HepG2 (cell line): Measurements from ENCODE around the gene RASSF7. TPM values are rescaled to one million over a fixed set of nuclear protein-coding genes. Genes with fewer than 3 reads are reported as not detected.
A peak's percentile ranks its signal among the peaks of the same experiment; 100 is the strongest.

ENCODE experiments used
- GFI1 ChIP-seq: sonication (generic); formaldehyde crosslinking; IDR thresholded peaks from 2 replicates; pipeline ENCODE4 v1.5.0; 2020; ENCODE audit warnings: missing genetic modification reagents, mild to moderate bottlenecking, borderline replicate concordance
- HES4 ChIP-seq: sonication (generic); formaldehyde crosslinking; IDR thresholded peaks from 2 replicates; pipeline ENCODE4 v1.9.0; 2021; ENCODE audit warnings: mild to moderate bottlenecking, missing genetic modification reagents, borderline replicate concordance
- HNF4G ChIP-seq, 2 experiments: sonication (generic) in 1 of 2; formaldehyde crosslinking in 1 of 2; IDR thresholded peaks; 2 replicates each; pipeline versions ENCODE4 v1.4.0 to v1.6.1; 2011 to 2020; ENCODE audit warnings: borderline replicate concordance in 2 of 2, low read depth in 2 of 2, mild to moderate bottlenecking in 2 of 2, low read length in 1 of 2, missing genetic modification reagents in 1 of 2, moderate library complexity in 1 of 2
- HOXD1 ChIP-seq: sonication (generic); formaldehyde crosslinking; IDR thresholded peaks from 2 replicates; pipeline ENCODE4 v1.5.0; 2020; ENCODE audit warnings: missing genetic modification reagents
- KAT7 ChIP-seq: IDR thresholded peaks from 2 replicates; pipeline ENCODE4 v1.6.1; 2018; ENCODE audit warnings: borderline replicate concordance, missing compliant biosample characterization
- PHF21A ChIP-seq: sonication (generic); formaldehyde crosslinking; IDR thresholded peaks from 2 replicates; pipeline ENCODE4 v1.5.0; 2020; ENCODE audit warnings: mild to moderate bottlenecking, missing genetic modification reagents
- RARA ChIP-seq: IDR thresholded peaks from 2 replicates; pipeline ENCODE4 v1.6.1; 2016; ENCODE audit warnings: missing genetic modification reagents, missing compliant biosample characterization
- SOX6 ChIP-seq, 2 experiments: fragments of 450-650 bp in 1 of 2; sonication (generic) in 1 of 2; formaldehyde crosslinking in 1 of 2; IDR thresholded peaks; 2 replicates each; pipeline versions ENCODE4 v1.4.0 to v1.6.1; 2017 to 2020; ENCODE audit warnings: antibody characterized with exemption in 1 of 2, mild to moderate bottlenecking in 1 of 2, missing genetic modification reagents in 1 of 2
- ZBTB42 ChIP-seq: sonication (generic); formaldehyde crosslinking; IDR thresholded peaks from 2 replicates; pipeline ENCODE4 v1.5.0; 2020; ENCODE audit warnings: mild to moderate bottlenecking, missing genetic modification reagents
- ZNF24 ChIP-seq: fragments of 450-650 bp; IDR thresholded peaks from 2 replicates; pipeline ENCODE4 v1.6.1; 2017; ENCODE audit warnings: antibody characterized with exemption, mild to moderate bottlenecking
- polyA plus RNA-seq, 8 experiments: library from polyadenylated mRNA; depleted of rRNA in 3 of 8; stranded (reverse) in 7 of 8; unstranded in 1 of 8; fragments of >200 nt; fragmentation: Illumina TruSeq in 4 of 8; extraction: Trizol in 4 of 8; gene quantifications; 2 replicates each; pipeline versions ENCODE4 v1.2.1 to v1.2.3, GENCODE V29; 2011 to 2016; ENCODE audit warnings: low read depth in 4 of 8, missing spikeins in 1 of 8, mixed read lengths in 1 of 8; ENCODE audit not compliant: insufficient read depth in 1 of 8
- total RNA-seq, 5 experiments: library from RNA; depleted of rRNA; stranded (reverse); fragments of >200 nt; fragmentation: Illumina TruSeq; extraction: Trizol; gene quantifications; 2 replicates each; pipeline ENCODE4 v1.2.3, GENCODE V29; 2016; ENCODE audit warnings: low read depth in 1 of 5
- TF ChIP-seq, protein P1 (sequence below), 2 experiments: fragments of 450-650 bp in 1 of 2; sonication (generic) in 1 of 2; formaldehyde crosslinking in 1 of 2; IDR thresholded peaks; 2 replicates each; pipeline versions ENCODE4 v1.6.1 to v1.8.0; 2016 to 2022; ENCODE audit warnings: antibody characterized with exemption in 1 of 2, mild to moderate bottlenecking in 1 of 2, missing genetic modification reagents in 1 of 2
- TF ChIP-seq, protein P2 (sequence below): sonication (generic); IDR thresholded peaks from 2 replicates; pipeline ENCODE4 v1.6.1; 2016; ENCODE audit warnings: low read depth, borderline replicate concordance
- TF ChIP-seq, protein P3 (sequence below): sonication (generic); formaldehyde crosslinking; IDR thresholded peaks from 2 replicates; pipeline ENCODE4 v1.4.0; 2020; ENCODE audit warnings: missing genetic modification reagents

The RASSF7 gene
- total and polyA plus RNA-seq, 2 of the 13 experiments (the other 11 are each of a cell fraction or from before 2014, with no cell fraction given), result 20.2 to 28.6 TPM

DNA sequence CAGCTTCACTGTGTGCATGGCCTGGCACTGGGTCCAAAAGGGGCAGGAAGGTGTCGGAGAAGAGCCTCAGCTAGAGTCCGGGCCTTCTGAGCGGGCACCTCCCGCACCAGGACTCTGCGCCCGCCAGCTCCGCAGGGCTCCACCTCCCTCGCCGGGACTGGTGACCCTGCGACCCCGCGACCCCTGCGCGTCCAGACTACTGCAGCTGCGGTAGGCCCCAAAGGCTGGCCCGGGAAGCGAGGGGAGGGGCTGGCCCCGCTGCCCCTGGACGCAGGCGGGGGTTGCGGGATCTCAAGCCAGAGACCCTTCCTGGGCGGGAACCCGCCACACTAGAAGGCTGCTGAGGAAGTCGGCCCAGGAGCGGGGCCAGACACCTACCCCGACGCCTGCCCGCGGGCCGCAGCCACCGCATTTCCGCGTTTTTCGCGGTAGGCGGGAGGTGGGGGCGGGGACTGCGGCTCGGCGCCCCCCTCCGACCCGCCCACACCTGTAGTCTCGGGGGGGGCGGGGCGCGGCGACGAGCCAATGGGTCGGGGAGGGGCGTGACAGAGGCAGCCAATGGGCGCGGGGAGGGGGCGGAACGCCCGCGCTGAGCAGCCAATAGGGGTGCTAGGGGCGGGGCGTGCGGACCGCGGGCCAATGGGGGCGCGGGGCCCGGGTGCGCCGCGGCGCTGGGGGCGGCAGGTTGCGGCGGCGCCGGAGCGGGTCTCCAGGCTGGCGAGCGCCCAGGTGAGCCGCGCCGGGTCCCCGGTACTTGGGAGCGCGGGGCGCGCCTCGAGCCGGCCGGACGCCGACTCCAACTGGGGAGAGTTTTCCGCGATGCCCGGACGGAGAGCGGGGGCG lies at the start of gene RASSF7, which contains the start of gene LMNTD2 (continued):
- TF ChIP-seq, protein P1, sequence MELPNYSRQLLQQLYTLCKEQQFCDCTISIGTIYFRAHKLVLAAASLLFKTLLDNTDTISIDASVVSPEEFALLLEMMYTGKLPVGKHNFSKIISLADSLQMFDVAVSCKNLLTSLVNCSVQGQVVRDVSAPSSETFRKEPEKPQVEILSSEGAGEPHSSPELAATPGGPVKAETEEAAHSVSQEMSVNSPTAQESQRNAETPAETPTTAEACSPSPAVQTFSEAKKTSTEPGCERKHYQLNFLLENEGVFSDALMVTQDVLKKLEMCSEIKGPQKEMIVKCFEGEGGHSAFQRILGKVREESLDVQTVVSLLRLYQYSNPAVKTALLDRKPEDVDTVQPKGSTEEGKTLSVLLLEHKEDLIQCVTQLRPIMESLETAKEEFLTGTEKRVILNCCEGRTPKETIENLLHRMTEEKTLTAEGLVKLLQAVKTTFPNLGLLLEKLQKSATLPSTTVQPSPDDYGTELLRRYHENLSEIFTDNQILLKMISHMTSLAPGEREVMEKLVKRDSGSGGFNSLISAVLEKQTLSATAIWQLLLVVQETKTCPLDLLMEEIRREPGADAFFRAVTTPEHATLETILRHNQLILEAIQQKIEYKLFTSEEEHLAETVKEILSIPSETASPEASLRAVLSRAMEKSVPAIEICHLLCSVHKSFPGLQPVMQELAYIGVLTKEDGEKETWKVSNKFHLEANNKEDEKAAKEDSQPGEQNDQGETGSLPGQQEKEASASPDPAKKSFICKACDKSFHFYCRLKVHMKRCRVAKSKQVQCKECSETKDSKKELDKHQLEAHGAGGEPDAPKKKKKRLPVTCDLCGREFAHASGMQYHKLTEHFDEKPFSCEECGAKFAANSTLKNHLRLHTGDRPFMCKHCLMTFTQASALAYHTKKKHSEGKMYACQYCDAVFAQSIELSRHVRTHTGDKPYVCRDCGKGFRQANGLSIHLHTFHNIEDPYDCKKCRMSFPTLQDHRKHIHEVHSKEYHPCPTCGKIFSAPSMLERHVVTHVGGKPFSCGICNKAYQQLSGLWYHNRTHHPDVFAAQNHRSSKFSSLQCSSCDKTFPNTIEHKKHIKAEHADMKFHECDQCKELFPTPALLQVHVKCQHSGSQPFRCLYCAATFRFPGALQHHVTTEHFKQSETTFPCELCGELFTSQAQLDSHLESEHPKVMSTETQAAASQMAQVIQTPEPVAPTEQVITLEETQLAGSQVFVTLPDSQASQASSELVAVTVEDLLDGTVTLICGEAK (IDR thresholded peaks at IDR 0.05), result no peak
- TF ChIP-seq, protein P1 (CRISPR knock-in tag; IDR thresholded peaks at IDR 0.05), result peak; percentile 77
- TF ChIP-seq PHF21A, result peak; percentile 70
- 0 out of 2 replicates have a peak, but pooled peaks have one; percentile 37 for TF ChIP-seq ZBTB42
- TF ChIP-seq ZNF24, result no peak
- TF ChIP-seq RARA, result peak; percentile 81
- TF ChIP-seq, protein P2, sequence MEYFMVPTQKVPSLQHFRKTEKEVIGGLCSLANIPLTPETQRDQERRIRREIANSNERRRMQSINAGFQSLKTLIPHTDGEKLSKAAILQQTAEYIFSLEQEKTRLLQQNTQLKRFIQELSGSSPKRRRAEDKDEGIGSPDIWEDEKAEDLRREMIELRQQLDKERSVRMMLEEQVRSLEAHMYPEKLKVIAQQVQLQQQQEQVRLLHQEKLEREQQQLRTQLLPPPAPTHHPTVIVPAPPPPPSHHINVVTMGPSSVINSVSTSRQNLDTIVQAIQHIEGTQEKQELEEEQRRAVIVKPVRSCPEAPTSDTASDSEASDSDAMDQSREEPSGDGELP, result peak; percentile 49; the same call in 1 of the 2 replicates
- peak; percentile 56; the same call in 1 of the 2 replicates for TF ChIP-seq HOXD1
- TF ChIP-seq, protein P3, sequence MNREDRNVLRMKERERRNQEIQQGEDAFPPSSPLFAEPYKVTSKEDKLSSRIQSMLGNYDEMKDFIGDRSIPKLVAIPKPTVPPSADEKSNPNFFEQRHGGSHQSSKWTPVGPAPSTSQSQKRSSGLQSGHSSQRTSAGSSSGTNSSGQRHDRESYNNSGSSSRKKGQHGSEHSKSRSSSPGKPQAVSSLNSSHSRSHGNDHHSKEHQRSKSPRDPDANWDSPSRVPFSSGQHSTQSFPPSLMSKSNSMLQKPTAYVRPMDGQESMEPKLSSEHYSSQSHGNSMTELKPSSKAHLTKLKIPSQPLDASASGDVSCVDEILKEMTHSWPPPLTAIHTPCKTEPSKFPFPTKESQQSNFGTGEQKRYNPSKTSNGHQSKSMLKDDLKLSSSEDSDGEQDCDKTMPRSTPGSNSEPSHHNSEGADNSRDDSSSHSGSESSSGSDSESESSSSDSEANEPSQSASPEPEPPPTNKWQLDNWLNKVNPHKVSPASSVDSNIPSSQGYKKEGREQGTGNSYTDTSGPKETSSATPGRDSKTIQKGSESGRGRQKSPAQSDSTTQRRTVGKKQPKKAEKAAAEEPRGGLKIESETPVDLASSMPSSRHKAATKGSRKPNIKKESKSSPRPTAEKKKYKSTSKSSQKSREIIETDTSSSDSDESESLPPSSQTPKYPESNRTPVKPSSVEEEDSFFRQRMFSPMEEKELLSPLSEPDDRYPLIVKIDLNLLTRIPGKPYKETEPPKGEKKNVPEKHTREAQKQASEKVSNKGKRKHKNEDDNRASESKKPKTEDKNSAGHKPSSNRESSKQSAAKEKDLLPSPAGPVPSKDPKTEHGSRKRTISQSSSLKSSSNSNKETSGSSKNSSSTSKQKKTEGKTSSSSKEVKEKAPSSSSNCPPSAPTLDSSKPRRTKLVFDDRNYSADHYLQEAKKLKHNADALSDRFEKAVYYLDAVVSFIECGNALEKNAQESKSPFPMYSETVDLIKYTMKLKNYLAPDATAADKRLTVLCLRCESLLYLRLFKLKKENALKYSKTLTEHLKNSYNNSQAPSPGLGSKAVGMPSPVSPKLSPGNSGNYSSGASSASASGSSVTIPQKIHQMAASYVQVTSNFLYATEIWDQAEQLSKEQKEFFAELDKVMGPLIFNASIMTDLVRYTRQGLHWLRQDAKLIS, result no peak
- TF ChIP-seq KAT7, result no peak
- no peak for TF ChIP-seq HNF4G (IDR thresholded peaks at IDR 0.05; ENCODE audit: borderline replicate concordance, low read depth, low read length)
- no peak for TF ChIP-seq HNF4G (CRISPR knock-in tag; IDR thresholded peaks at IDR 0.05; ENCODE audit: borderline replicate concordance, low read depth)
- 0 out of 2 replicates have a peak, but pooled peaks have one; percentile 52 for TF ChIP-seq HES4 (CRISPR knock-in tag)
- peak; percentile 68; the same call in 1 of the 2 replicates for TF ChIP-seq GFI1 (CRISPR knock-in tag)
- no peak for TF ChIP-seq SOX6 (IDR thresholded peaks at IDR 0.05)
- TF ChIP-seq SOX6 (CRISPR knock-in tag; IDR thresholded peaks at IDR 0.05), result peak; percentile 46; the same call in 1 of the 2 replicates
